WI38 (cell line): ENCODE measurements around the gene PLA2G7.

Source experiments
- H3K4me3 ChIP-seq: 2 replicates; pipeline ENCODE4 v1.5.1; 2011; ENCODE audit warnings: low read depth, mild to moderate bottlenecking, control low read depth, low read length
- CTCF ChIP-seq: IDR thresholded peaks from 2 replicates; pipeline ENCODE4 v1.5.1; 2012; ENCODE audit warnings: low read depth, mild to moderate bottlenecking, control low read depth, low read length

Gene PLA2G7

GRCh38 chr6:46757214-46757596 lies 22.0 kb upstream of the PLA2G7 start:
- no peak for TF ChIP-seq CTCF
- no peak overlapping the region for H3K4me3 ChIP-seq

GRCh38 chr6:46756469-46757213 lies 21.5 kb upstream of the PLA2G7 start:
- no peak overlapping the region for H3K4me3 ChIP-seq
- TF ChIP-seq CTCF = no peak

- H3K4me3 ChIP-seq = no peak overlapping the region
- TF ChIP-seq CTCF = no peak
Observed at GRCh38 chr6:46755865-46756264, 20.7 kb upstream of the PLA2G7 start.

GRCh38 chr6:46751658-46752057 lies 16.5 kb upstream of the PLA2G7 start:
- no peak overlapping the region for H3K4me3 ChIP-seq
- no peak for TF ChIP-seq CTCF

DNA sequence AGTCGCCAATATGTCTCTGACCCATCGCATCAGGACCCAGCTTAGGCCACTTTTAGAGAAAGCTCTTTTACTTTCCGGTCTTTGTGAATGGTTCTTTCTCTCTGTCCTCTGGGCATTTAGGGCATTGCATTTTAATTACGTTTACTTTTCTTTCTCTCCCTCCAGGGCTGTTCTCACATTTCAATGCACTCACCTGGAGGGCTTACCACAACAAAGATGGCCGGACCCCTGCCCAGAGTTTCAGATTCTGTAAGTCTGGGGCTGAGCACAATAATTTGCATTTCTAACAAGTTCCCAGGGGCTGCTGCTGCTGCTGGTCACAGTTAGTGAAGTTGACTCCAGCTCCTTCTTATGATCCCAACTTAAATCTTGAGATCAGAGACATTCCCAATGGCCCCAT lies 14.6 kb upstream of the PLA2G7 start:
- no peak for TF ChIP-seq CTCF
- no peak overlapping the region for H3K4me3 ChIP-seq

DNA sequence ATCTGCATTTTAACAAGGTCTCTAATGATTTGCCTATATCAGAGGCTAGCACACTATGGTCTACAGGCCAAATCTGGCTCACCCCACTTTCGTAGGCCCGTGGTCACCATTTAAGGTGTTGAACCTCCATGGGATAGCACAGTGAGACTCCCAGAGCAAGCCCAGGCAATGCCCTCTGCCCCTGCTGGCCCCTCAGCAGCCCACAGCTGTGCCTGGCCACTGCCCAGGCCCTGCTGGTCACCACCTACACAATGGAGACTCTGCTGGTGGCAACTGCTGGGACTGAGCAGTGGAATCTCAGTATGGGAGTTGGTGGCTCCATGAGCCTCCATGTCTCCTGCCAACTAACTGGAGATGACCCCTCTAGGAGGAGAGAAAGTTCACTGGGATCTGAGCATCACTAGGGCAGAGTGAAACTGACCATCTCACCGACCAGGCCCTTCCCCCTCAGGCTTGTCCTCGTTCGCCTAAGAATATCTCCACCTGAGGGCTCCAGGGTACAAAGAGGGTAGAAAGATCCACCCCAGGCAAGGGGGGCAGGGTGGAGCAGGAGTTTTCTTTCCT lies 13.8 kb upstream of the PLA2G7 start:
- H3K4me3 ChIP-seq = no peak overlapping the region
- no peak for TF ChIP-seq CTCF

DNA sequence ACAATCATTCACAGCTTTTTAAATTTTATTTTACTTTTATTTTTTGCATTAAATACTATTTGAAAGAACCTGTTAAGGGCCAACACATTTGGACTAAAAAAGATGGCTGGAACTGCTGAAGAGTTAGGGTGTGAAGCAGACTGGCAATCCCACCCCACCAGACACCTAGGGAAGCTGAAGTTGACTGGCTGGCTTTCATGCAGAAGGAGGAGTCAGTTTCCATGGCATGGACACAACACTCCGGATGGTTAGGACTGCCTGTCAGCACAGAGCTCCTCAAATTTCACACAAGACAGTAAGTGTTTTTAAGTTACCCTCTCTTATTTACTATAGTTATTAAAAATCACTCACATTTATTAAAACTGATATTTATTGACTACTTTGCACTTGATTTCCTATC lies 11.5 kb upstream of the PLA2G7 start, which contains the start of gene ANKRD66:
ANKRD66 (plus strand) TSS at position 238 of the 400 bp plus-strand sequence. CDS start 5,016 bp downstream, outside the sequence.
- H3K4me3 ChIP-seq = no peak within 1 kb of the TSS
- no peak for TF ChIP-seq CTCF
